Measurements from ENCODE around the gene CPNE2. TPM values are rescaled to one million over a fixed set of nuclear protein-coding genes. Genes with fewer than 3 reads are reported as not detected.
"Not testable (repeated sequence)": the region's sequence is repeated elsewhere in the genome, so short reads cannot be mapped to it uniquely, and the experiment has no call there.

Gene CPNE2
- total and polyA plus RNA-seq, 4 donors: 38.1 to 76.3 (median 52.2) TPM

- Histone ChIP-seq H3K4me3 (no peak overlapping the region), H3K27me3 (ENCODE audit: control insufficient read depth in 3 of 3, insufficient read depth in 3 of 3, low read length in 2 of 3) (no peaks in the 10 kb centered on the region), H3K9me3 (ENCODE audit: control insufficient read depth in 4 of 4, insufficient read depth in 3 of 4, low read length in 3 of 4) (no peaks in the 10 kb centered on the region), H3K27ac (ENCODE audit: low read depth in 1 of 2, low read length in 1 of 2) (no peak overlapping the region), H3K9ac (ENCODE audit: insufficient read depth in 1 of 2, low read length in 2 of 2) (no peak overlapping the region), H3K4me1 (ENCODE audit: control insufficient read depth in 5 of 5, insufficient read depth in 5 of 5, low read length in 5 of 5) (peaks cover 0 to 25% (median 6%) of the 10 kb centered on the region in 5 donors), H3K36me3 (ENCODE audit: control insufficient read depth in 4 of 4, insufficient read depth in 4 of 4, low read length in 4 of 4) (no peaks in the 10 kb centered on the region)
- DNase-seq (no peak), ATAC-seq (ENCODE audit: insufficient read depth, low FRiP score) (no peak)
- 94% methylated on average over 3 of the region's 3 CpGs for WGBS, 2 donors
- TF ChIP-seq CTCF (IDR thresholded peaks at IDR 0.05; ENCODE audit: control extremely low read depth, extremely low read depth): no peak
These were observed 3.8 kb downstream of the CPNE2 start for GRCh38 chr16:57096192-57096591.

- no peak overlapping the region for H3K4me3 ChIP-seq
- H3K9ac ChIP-seq (ENCODE audit: insufficient read depth in 1 of 2, low read length in 2 of 2): no peak overlapping the region
- H3K27me3 ChIP-seq (ENCODE audit: control insufficient read depth in 3 of 3, insufficient read depth in 3 of 3, low read length in 2 of 3): no peaks in the 10 kb centered on the region
- no peaks in the 10 kb centered on the region for H3K36me3 ChIP-seq (ENCODE audit: control insufficient read depth in 4 of 4, insufficient read depth in 4 of 4, low read length in 4 of 4)
- WGBS, 2 donors: 99 to 100% methylated on average over 2 of the region's 2 CpGs
- no peak for DNase-seq
- no peak overlapping the region for H3K27ac ChIP-seq (ENCODE audit: low read depth in 1 of 2, low read length in 1 of 2)
- H3K9me3 ChIP-seq (ENCODE audit: control insufficient read depth in 4 of 4, insufficient read depth in 3 of 4, low read length in 3 of 4): no peaks in the 10 kb centered on the region
- H3K4me1 ChIP-seq (ENCODE audit: control insufficient read depth in 5 of 5, insufficient read depth in 5 of 5, low read length in 5 of 5): peaks cover 0 to 19% (median 6%) of the 10 kb centered on the region in 5 donors
- no peak for ATAC-seq (ENCODE audit: insufficient read depth, low FRiP score)
- TF ChIP-seq CTCF (IDR thresholded peaks at IDR 0.05; ENCODE audit: control extremely low read depth, extremely low read depth): no peak
These were observed 4.4 kb downstream of the CPNE2 start for GRCh38 chr16:57096793-57097192.

- no peak overlapping the region for H3K4me3 ChIP-seq
- no peak overlapping the region for H3K9ac ChIP-seq (ENCODE audit: insufficient read depth in 1 of 2, low read length in 2 of 2)
- no peaks in the 10 kb centered on the region for H3K36me3 ChIP-seq (ENCODE audit: control insufficient read depth in 4 of 4, insufficient read depth in 4 of 4, low read length in 4 of 4)
- H3K27me3 ChIP-seq (ENCODE audit: control insufficient read depth in 3 of 3, insufficient read depth in 3 of 3, low read length in 2 of 3): no peaks in the 10 kb centered on the region
- ATAC-seq (ENCODE audit: insufficient read depth, low FRiP score) (no peak), DNase-seq (no peak)
- H3K9me3 ChIP-seq (ENCODE audit: control insufficient read depth in 4 of 4, insufficient read depth in 3 of 4, low read length in 3 of 4): no peaks in the 10 kb centered on the region
- no peak for TF ChIP-seq CTCF (IDR thresholded peaks at IDR 0.05; ENCODE audit: control extremely low read depth, extremely low read depth)
- H3K4me1 ChIP-seq (ENCODE audit: control insufficient read depth in 5 of 5, insufficient read depth in 5 of 5, low read length in 5 of 5): peaks cover 0 to 17% (median 6%) of the 10 kb centered on the region in 5 donors
- no peak overlapping the region for H3K27ac ChIP-seq (ENCODE audit: low read depth in 1 of 2, low read length in 1 of 2)
- WGBS, 2 donors: 73 to 79% methylated on average over 14 of the region's 14 CpGs
These were observed 5.9 kb downstream of the CPNE2 start for GRCh38 chr16:57098188-57098841.

- H3K9me3 ChIP-seq (ENCODE audit: control insufficient read depth in 4 of 4, insufficient read depth in 3 of 4, low read length in 3 of 4); H3K9ac ChIP-seq (ENCODE audit: insufficient read depth in 1 of 2, low read length in 2 of 2); H3K27me3 ChIP-seq (ENCODE audit: control insufficient read depth in 3 of 3, insufficient read depth in 3 of 3, low read length in 2 of 3); ATAC-seq (ENCODE audit: insufficient read depth, low FRiP score); H3K36me3 ChIP-seq (ENCODE audit: control insufficient read depth in 4 of 4, insufficient read depth in 4 of 4, low read length in 4 of 4); H3K4me3 ChIP-seq; DNase-seq; H3K27ac ChIP-seq (ENCODE audit: low read depth in 1 of 2, low read length in 1 of 2): not testable (repeated sequence)
- peaks cover 0 to 13% (median 0%) of the 10 kb centered on the region in 5 donors for H3K4me1 ChIP-seq (ENCODE audit: control insufficient read depth in 5 of 5, insufficient read depth in 5 of 5, low read length in 5 of 5)
- 67 to 69% methylated on average over 6 of the region's 6 CpGs for WGBS, 2 donors
These were observed 7.6 kb downstream of the CPNE2 start for GRCh38 chr16:57099965-57100364.
